HFF-Myc (cell line): ENCODE results near the gene KRTAP9-7.

Experiments
- DNase-seq: peaks from one replicate; pipeline ENCODE4 v3.0.0-alpha.2; 2011; ENCODE audit warnings: low read depth; ENCODE audit errors: extremely low read depth
- H3K4me3 ChIP-seq: replicated peaks from 2 replicates; pipeline ENCODE4 v1.5.1; 2011; ENCODE audit warnings: low read depth, mild to moderate bottlenecking, control low read depth, low read length
- CTCF ChIP-seq: IDR thresholded peaks from 2 replicates; pipeline ENCODE4 v1.5.1; 2012; ENCODE audit warnings: mild to moderate bottlenecking, low read depth, low read length, control low read depth; ENCODE audit errors: missing control alignments

Gene KRTAP9-7

DNA sequence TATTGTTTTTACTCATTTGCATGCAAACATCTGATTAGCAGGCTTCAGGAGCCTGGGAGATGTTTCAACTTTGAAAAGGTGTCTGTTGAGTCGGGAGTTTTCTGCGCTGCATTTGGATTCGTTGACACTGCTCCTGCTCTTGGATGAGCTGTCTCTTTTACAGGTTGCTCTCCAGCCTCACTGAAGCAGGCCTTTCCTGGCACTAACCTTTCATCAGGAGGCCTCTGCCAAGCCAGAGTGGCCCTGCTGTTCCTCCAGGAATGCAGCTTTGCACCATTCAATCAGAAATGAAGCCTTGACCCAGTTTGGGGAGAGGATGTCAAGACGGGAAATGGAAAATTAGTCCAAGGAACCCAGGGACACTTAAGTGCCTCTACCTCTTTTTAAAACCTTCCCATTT lies 27.5 kb downstream of the KRTAP9-7 start:
- no peak for TF ChIP-seq CTCF
- no peak overlapping the region for H3K4me3 ChIP-seq
- DNase-seq: no peak

DNA sequence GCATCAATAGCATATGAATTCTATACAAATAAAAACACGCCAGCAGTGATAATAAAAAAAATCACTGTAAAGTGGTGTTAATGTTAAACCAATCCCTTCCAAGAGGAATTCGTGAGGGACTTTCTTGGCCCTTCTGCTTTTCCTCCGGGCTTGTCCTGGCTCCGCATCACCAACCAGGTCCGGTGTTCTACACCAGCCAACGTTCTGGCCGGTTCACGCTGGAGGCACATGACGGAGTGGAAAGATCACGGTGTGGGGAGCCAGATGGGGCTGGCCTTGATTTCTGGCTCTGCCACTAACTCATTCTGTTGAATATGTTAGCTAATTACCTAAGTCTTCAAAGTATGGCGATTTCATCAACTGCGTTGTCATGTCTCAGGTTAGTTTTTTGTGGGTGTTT lies 28.6 kb downstream of the KRTAP9-7 start:
- DNase-seq: no peak
- TF ChIP-seq CTCF: no peak
- H3K4me3 ChIP-seq: no peak overlapping the region

GRCh38 chr17:41307647-41308046 lies 32.1 kb downstream of the KRTAP9-7 start:
- no peak overlapping the region for H3K4me3 ChIP-seq
- no peak for DNase-seq
- TF ChIP-seq CTCF: no peak

- no peak for DNase-seq
- no peak for TF ChIP-seq CTCF
- no peak overlapping the region for H3K4me3 ChIP-seq
Observed at GRCh38 chr17:41308251-41308917, 32.9 kb downstream of the KRTAP9-7 start.

DNA sequence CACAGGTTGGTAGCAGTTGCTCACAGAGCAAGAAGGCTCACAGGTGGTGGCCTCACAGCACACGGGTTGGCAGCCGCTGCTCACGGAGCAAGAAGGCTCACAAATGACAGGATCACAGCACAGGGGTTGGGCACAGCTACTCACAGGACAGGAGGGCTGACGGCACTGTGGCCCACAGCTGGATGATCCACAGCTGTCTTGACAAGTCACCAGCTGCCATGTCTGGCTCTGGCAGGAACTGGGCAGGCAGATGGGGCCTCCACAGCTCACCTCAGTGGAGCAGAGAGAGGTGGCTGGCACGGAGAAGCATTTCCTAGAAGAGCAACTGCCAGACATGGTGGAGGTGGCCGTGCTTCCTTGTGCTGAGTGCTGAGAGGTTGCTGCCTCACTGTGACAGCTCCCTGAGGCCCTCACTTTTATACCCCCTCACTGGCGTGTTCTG lies 33.4 kb downstream of the KRTAP9-7 start, which contains the start of gene KRTAP16-1:
TSS of gene KRTAP16-1 (minus strand) at position 392 of the 442 bp plus-strand sequence. CDS start at position 336, 56 bp downstream.
- no peak within 1 kb of the TSS for H3K4me3 ChIP-seq
- DNase-seq: no peak
- no peak for TF ChIP-seq CTCF

DNA sequence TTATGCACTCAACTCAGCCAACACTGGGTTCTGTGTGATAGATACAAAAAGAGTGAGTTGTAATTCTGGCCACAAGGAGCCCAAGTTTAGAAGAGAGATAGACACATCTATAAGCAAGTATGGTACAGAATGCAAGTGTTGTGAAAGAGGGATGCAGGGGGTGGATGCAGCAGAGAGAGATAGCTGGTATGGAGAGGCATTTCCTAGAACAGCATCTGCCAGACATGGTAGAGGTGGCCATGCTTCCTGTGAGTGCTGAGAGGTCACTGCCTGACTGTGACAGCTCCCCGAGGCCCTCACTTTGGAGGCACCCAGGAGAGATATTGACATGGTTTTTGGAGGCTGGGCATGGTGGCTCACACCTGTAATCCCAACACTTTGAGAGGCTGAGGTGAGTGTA lies 35.6 kb downstream of the KRTAP9-7 start:
- no peak for DNase-seq
- H3K4me3 ChIP-seq: no peak overlapping the region
- no peak for TF ChIP-seq CTCF

GRCh38 chr17:41315204-41315794 lies 39.8 kb downstream of the KRTAP9-7 start, which contains the start of gene KRTAP17-1:
KRTAP17-1 (minus strand) TSS chr17:41315710; CDS start chr17:41315650, 60 bp downstream.
- no peak within 1 kb of the TSS for H3K4me3 ChIP-seq
- no peak for TF ChIP-seq CTCF
- DNase-seq: no peak
